Measurements from ENCODE around the gene NR3C2. TPM values are rescaled to one million over a fixed set of nuclear protein-coding genes. Genes with fewer than 3 reads are reported as not detected.

Gene NR3C2
- total and polyA plus RNA-seq, 2 of the 4 experiments (the other 2 are of a cell fraction) = 1.1 to 2.3 TPM

GRCh38 chr4:148396986-148397673 is 45.1 kb downstream of the NR3C2 start:
- dilution Hi-C loops (cut with HindIII; ENCODE audit: low sequenced_read_pairs, unreplicated experiment) = no loop called here
- H3K27me3 ChIP-seq (ENCODE audit: control insufficient read depth, insufficient read depth, low read length) = no peaks in the 10 kb centered on the region

More at GRCh38 chr4:148396986-148397673, 45.1 kb downstream of the NR3C2 start:
- Histone ChIP-seq H3K56ac (ENCODE audit: extremely low read depth, insufficient read depth, low read length) (no peak overlapping the region), H3K9me3 (ENCODE audit: control insufficient read depth, insufficient read depth, low read length) (no peaks in the 10 kb centered on the region), H3K9ac (ENCODE audit: low read depth, low read length) (no peak overlapping the region), H3K27ac (ENCODE audit: insufficient read depth, low read length) (no peak overlapping the region), H3K79me1 (ENCODE audit: low read depth in 1 of 2, low read length in 2 of 2) (no peaks in the 10 kb centered on the region), H3K4me3 (ENCODE audit: insufficient read depth, low read depth, low read length) (no peak overlapping the region), H4K91ac (ENCODE audit: insufficient read depth, low read depth, low read length) (no peak overlapping the region), H3K4me1 (ENCODE audit: control insufficient read depth, insufficient read depth, low read length) (no peaks in the 10 kb centered on the region), H2BK5ac (ENCODE audit: low read depth, low read length, poor library complexity, severe bottlenecking) (no peak overlapping the region), H4K20me1 (ENCODE audit: insufficient read depth, low read length) (no peaks in the 10 kb centered on the region), H3K4ac (ENCODE audit: low read depth, low read length) (no peak overlapping the region), H3K23ac (ENCODE audit: low read depth, low read length) (no peak overlapping the region), H2AK5ac (ENCODE audit: low read depth, low read length) (no peak overlapping the region), H2BK20ac (ENCODE audit: low read depth, low read length) (no peak overlapping the region), H2BK120ac (ENCODE audit: low read depth, low read length) (no peak overlapping the region), H3K18ac (ENCODE audit: low read depth, low read length) (no peak overlapping the region), H4K8ac (ENCODE audit: low read depth in 2 of 2, low read length in 2 of 2) (no peak overlapping the region), H2BK15ac (ENCODE audit: low read depth, low read length) (no peak overlapping the region), H3K9me1 (ENCODE audit: insufficient read depth, low read length) (no peaks in the 10 kb centered on the region), H3K4me2 (ENCODE audit: low read depth, low read length) (no peak overlapping the region), H2AK9ac (replicated peaks; ENCODE audit: low read depth, low read length, poor library complexity) (no peak overlapping the region), H3K36me3 (ENCODE audit: control insufficient read depth, insufficient read depth, low read length) (no peaks in the 10 kb centered on the region), H3K14ac (replicated peaks; ENCODE audit: low read depth, low read length) (no peak overlapping the region), H4K5ac (ENCODE audit: low read depth, low read length) (no peak overlapping the region), H2AFZ (replicated peaks; ENCODE audit: low read length, poor library complexity) (no peak overlapping the region)
- ChIA-PET POLR2A (ENCODE audit: unreplicated experiment) (no interaction called here), CTCF (no interaction called here)
- in situ Hi-C loops (cut with MboI; ENCODE audit: low sequenced_read_pairs) (no loop called here), intact Hi-C loops (cut with micrococcal nuclease) (no loop called here)
- ATAC-seq (ENCODE audit: low read depth) (no peak), DNase-seq (no peak)
- TF ChIP-seq CEBPB (IDR thresholded peaks at IDR 0.05; ENCODE audit: low read depth, low read length) (no peak), MAZ (IDR thresholded peaks at IDR 0.05; ENCODE audit: borderline replicate concordance, low read depth, low read length) (no peak), MXI1 (IDR thresholded peaks at IDR 0.05; ENCODE audit: borderline replicate concordance, low read depth, low read length) (no peak)
- TF ChIP-seq, protein P1, sequence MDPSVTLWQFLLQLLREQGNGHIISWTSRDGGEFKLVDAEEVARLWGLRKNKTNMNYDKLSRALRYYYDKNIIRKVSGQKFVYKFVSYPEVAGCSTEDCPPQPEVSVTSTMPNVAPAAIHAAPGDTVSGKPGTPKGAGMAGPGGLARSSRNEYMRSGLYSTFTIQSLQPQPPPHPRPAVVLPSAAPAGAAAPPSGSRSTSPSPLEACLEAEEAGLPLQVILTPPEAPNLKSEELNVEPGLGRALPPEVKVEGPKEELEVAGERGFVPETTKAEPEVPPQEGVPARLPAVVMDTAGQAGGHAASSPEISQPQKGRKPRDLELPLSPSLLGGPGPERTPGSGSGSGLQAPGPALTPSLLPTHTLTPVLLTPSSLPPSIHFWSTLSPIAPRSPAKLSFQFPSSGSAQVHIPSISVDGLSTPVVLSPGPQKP (IDR thresholded peaks at IDR 0.05; ENCODE audit: borderline replicate concordance, low read depth, low read length) = no peak
- no CpG with 5 or more reads among the region's 3 CpGs for WGBS, 2 experiments (ENCODE audit: extremely low coverage in 2 of 2, insufficient read length in 1 of 2)
- BruUV-seq (replicated peaks) = no TSS peak

All from IMR-90 (cell line).